Measurements from ENCODE around the gene ARL1.
"Not testable (repeated sequence)": the region's sequence is repeated elsewhere in the genome, so short reads cannot be mapped to it uniquely, and the experiment has no call there.

GRCh38 chr12:101391181-101391580, 16.4 kb downstream of the ARL1 start:
- TF ChIP-seq CTCF (conservative IDR thresholded peaks at IDR 0.05; ENCODE audit: low read depth, low read length); MAZ (IDR thresholded peaks at IDR 0.05; ENCODE audit: borderline replicate concordance, low read depth, low read length); MXI1 (IDR thresholded peaks at IDR 0.05; ENCODE audit: borderline replicate concordance, low read depth, low read length); POLR2A (IDR thresholded peaks at IDR 0.05; ENCODE audit: low read depth, low read length); RCOR1 (IDR thresholded peaks at IDR 0.05; ENCODE audit: insufficient replicate concordance, low read length); FOS (IDR thresholded peaks at IDR 0.05; ENCODE audit: low read depth, low read length); CEBPB (IDR thresholded peaks at IDR 0.05; ENCODE audit: low read depth, low read length): not testable (repeated sequence)
